ENCODE data around the gene AOX1. TPM values are rescaled to one million over a fixed set of nuclear protein-coding genes. Genes with fewer than 3 reads are reported as not detected.
A peak's percentile ranks its signal among the peaks of the same experiment; 100 is the strongest.

The AOX1 gene
- total RNA-seq, 4 donors from 2014 or later, result 13.8 to 52.6 (median 33.8) TPM

- intact Hi-C loops (cut with DNase I; ENCODE audit: low total_unique reads), result no loop called here
- Histone ChIP-seq H3K27ac (no peak overlapping the region), H3K4me1 (no peaks in the 10 kb centered on the region), H3K4me3 (no peak overlapping the region), H3K36me3 (no peaks in the 10 kb centered on the region), H3K9me3 (no peaks in the 10 kb centered on the region), H3K27me3 (no peaks in the 10 kb centered on the region)
- TF ChIP-seq CTCF (IDR thresholded peaks at IDR 0.05) (peak; percentile 32 to 54 (median 40)), POLR2A (IDR thresholded peaks at IDR 0.05) (no peak)
- peak in 1 of 2 donors; percentile 18 for DNase-seq
Observed at GRCh38 chr2:200703127-200703925, 117.5 kb downstream of the AOX1 start.

GRCh38 chr2:200703926-200704637 is 118.3 kb downstream of the AOX1 start:
- intact Hi-C loops (cut with DNase I; ENCODE audit: low total_unique reads), result no loop called here
- DNase-seq, result no peak

GRCh38 chr2:200705305-200706041 is 119.7 kb downstream of the AOX1 start:
- H3K27me3 ChIP-seq, result no peaks in the 10 kb centered on the region
- no peak for DNase-seq
- no peaks in the 10 kb centered on the region for H3K4me1 ChIP-seq
- no peak overlapping the region for H3K4me3 ChIP-seq
- TF ChIP-seq CTCF (IDR thresholded peaks at IDR 0.05) (no peak), POLR2A (IDR thresholded peaks at IDR 0.05) (no peak)
- no peaks in the 10 kb centered on the region for H3K36me3 ChIP-seq
- no peak overlapping the region for H3K27ac ChIP-seq
- H3K9me3 ChIP-seq, result no peaks in the 10 kb centered on the region
- intact Hi-C loops (cut with DNase I; ENCODE audit: low total_unique reads), result no loop called here

More at GRCh38 chr2:200703926-200704637, 118.3 kb downstream of the AOX1 start:
- Histone ChIP-seq H3K4me1 (no peaks in the 10 kb centered on the region), H3K9me3 (no peaks in the 10 kb centered on the region), H3K27ac (no peak overlapping the region), H3K36me3 (no peaks in the 10 kb centered on the region), H3K27me3 (no peaks in the 10 kb centered on the region), H3K4me3 (no peak overlapping the region)
- TF ChIP-seq POLR2A (IDR thresholded peaks at IDR 0.05), result no peak
- TF ChIP-seq CTCF (IDR thresholded peaks at IDR 0.05), result no peak

GRCh38 chr2:200708943-200709342 is 123.1 kb downstream of the AOX1 start:
- intact Hi-C loops (cut with DNase I; ENCODE audit: low total_unique reads), result no loop called here

More at GRCh38 chr2:200708943-200709342, 123.1 kb downstream of the AOX1 start:
- TF ChIP-seq POLR2A (IDR thresholded peaks at IDR 0.05) (no peak), CTCF (IDR thresholded peaks at IDR 0.05) (no peak)
- Histone ChIP-seq H3K9me3 (no peaks in the 10 kb centered on the region), H3K36me3 (no peaks in the 10 kb centered on the region), H3K4me3 (no peak overlapping the region), H3K27ac (no peak overlapping the region), H3K4me1 (peaks cover 0 to 4% of the 10 kb centered on the region in 2 donors), H3K27me3 (no peaks in the 10 kb centered on the region)
- no peak for DNase-seq

Data from uterus (tissue), 4 donors.